ENCODE data around the gene CDH13.

GRCh38 chr16:83720981-83721380 lies 1094.2 kb downstream of the CDH13 start:
- TF ChIP-seq, protein P1, sequence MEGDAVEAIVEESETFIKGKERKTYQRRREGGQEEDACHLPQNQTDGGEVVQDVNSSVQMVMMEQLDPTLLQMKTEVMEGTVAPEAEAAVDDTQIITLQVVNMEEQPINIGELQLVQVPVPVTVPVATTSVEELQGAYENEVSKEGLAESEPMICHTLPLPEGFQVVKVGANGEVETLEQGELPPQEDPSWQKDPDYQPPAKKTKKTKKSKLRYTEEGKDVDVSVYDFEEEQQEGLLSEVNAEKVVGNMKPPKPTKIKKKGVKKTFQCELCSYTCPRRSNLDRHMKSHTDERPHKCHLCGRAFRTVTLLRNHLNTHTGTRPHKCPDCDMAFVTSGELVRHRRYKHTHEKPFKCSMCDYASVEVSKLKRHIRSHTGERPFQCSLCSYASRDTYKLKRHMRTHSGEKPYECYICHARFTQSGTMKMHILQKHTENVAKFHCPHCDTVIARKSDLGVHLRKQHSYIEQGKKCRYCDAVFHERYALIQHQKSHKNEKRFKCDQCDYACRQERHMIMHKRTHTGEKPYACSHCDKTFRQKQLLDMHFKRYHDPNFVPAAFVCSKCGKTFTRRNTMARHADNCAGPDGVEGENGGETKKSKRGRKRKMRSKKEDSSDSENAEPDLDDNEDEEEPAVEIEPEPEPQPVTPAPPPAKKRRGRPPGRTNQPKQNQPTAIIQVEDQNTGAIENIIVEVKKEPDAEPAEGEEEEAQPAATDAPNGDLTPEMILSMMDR (IDR thresholded peaks at IDR 0.05; ENCODE audit: borderline replicate concordance, extremely low read depth, low read length, poor library complexity, severe bottlenecking) = no peak
- no peak for TF ChIP-seq EZH2 (IDR thresholded peaks at IDR 0.05; ENCODE audit: borderline replicate concordance, low read depth, low read length, severe bottlenecking)
